Measurements from ENCODE around the gene PRPSAP1.
"Not testable (repeated sequence)": the region's sequence is repeated elsewhere in the genome, so short reads cannot be mapped to it uniquely, and the experiment has no call there.

PRPSAP1 gene

GRCh38 chr17:76276069-76276431, 77.7 kb downstream of the PRPSAP1 start:
- DNase-seq, result no peak

- DNase-seq, result no peak
Measured at GRCh38 chr17:76275382-76276068, 78.2 kb downstream of the PRPSAP1 start.

- DNase-seq, result no peak
Measured at GRCh38 chr17:76274112-76274956, 79.4 kb downstream of the PRPSAP1 start.

- no peak for DNase-seq
Measured at GRCh38 chr17:76273445-76274111, 80.1 kb downstream of the PRPSAP1 start.

GRCh38 chr17:76272541-76273444, 80.9 kb downstream of the PRPSAP1 start:
- DNase-seq, result no peak

- DNase-seq, result no peak
Measured at GRCh38 chr17:76271669-76272540, 81.8 kb downstream of the PRPSAP1 start.

- DNase-seq, result no peak
Measured at GRCh38 chr17:76270770-76271668, 82.7 kb downstream of the PRPSAP1 start.

GRCh38 chr17:76270127-76270592, 83.6 kb downstream of the PRPSAP1 start:
- DNase-seq, result no peak

- no peak for DNase-seq
Measured at GRCh38 chr17:76268991-76269981, 84.4 kb downstream of the PRPSAP1 start.

- DNase-seq, result no peak
Measured at GRCh38 chr17:76268015-76268749, 85.5 kb downstream of the PRPSAP1 start.

- not testable (repeated sequence) for DNase-seq
Measured at GRCh38 chr17:76267581-76268001, 86.1 kb downstream of the PRPSAP1 start.

- no peak for DNase-seq
Measured at GRCh38 chr17:76267051-76267576, 86.6 kb downstream of the PRPSAP1 start.

- no peak for DNase-seq
Measured at GRCh38 chr17:76266244-76266938, 87.3 kb downstream of the PRPSAP1 start.

- DNase-seq, result no peak
Measured at GRCh38 chr17:76265624-76266243, 88.0 kb downstream of the PRPSAP1 start.

GRCh38 chr17:76264755-76265623, 88.7 kb downstream of the PRPSAP1 start, which contains the start of gene UBALD2:
Gene UBALD2 (plus strand): TSS chr17:76265348. CDS start chr17:76265506, 158 bp downstream.
- DNase-seq, result peak; percentile 83 to 98

GRCh38 chr17:76264425-76264754, 89.3 kb downstream of the PRPSAP1 start:
- no peak for DNase-seq
